ENCODE measurements around the gene METTL9. TPM values are rescaled to one million over a fixed set of nuclear protein-coding genes. Genes with fewer than 3 reads are reported as not detected.
"Not testable (repeated sequence)": the region's sequence is repeated elsewhere in the genome, so short reads cannot be mapped to it uniquely, and the experiment has no call there.

The METTL9 gene
- polyA plus RNA-seq, 5 donors, result 140 to 201 (median 168) TPM

- DNase-seq, result not testable (repeated sequence)
Observed at GRCh38 chr16:21631951-21632575, 32.7 kb downstream of the METTL9 start.

GRCh38 chr16:21634216-21634615 is 34.8 kb downstream of the METTL9 start:
- DNase-seq, result no peak

- DNase-seq, result not testable (repeated sequence)
Observed at GRCh38 chr16:21635694-21636093, 36.3 kb downstream of the METTL9 start.

- DNase-seq, result no peak
Observed at GRCh38 chr16:21637032-21637968, 37.9 kb downstream of the METTL9 start.

- DNase-seq, result no peak
Observed at GRCh38 chr16:21638573-21638975, 39.2 kb downstream of the METTL9 start.

GRCh38 chr16:21639493-21639892 is 40.1 kb downstream of the METTL9 start:
- DNase-seq, result no peak

- no peak for DNase-seq
Observed at GRCh38 chr16:21641916-21642315, 42.5 kb downstream of the METTL9 start.

- DNase-seq, result no peak
Observed at GRCh38 chr16:21642861-21643260, 43.5 kb downstream of the METTL9 start.

- DNase-seq, result no peak
Observed at GRCh38 chr16:21643785-21644184, 44.4 kb downstream of the METTL9 start.

GRCh38 chr16:21644674-21645073 is 45.3 kb downstream of the METTL9 start:
- no peak for DNase-seq

- DNase-seq, result no peak
Observed at GRCh38 chr16:21645261-21645721, 45.9 kb downstream of the METTL9 start.

GRCh38 chr16:21646091-21646490 is 46.7 kb downstream of the METTL9 start:
- DNase-seq, result no peak

- no peak for DNase-seq
Observed at GRCh38 chr16:21646721-21647561, 47.6 kb downstream of the METTL9 start.

GRCh38 chr16:21647562-21648164 is 48.3 kb downstream of the METTL9 start:
- DNase-seq, result no peak

GRCh38 chr16:21649826-21650406 is 50.5 kb downstream of the METTL9 start:
- not testable (repeated sequence) for DNase-seq

- no peak for DNase-seq
Observed at GRCh38 chr16:21650521-21650920, 51.1 kb downstream of the METTL9 start.

GRCh38 chr16:21651515-21651914 is 52.1 kb downstream of the METTL9 start:
- DNase-seq, result no peak

- no peak for DNase-seq
Observed at GRCh38 chr16:21652453-21652852, 53.1 kb downstream of the METTL9 start, which contains the start of gene IGSF6. IGSF6 (minus strand) TSS chr16:21652608; CDS start chr16:21652598, 10 bp downstream.

GRCh38 chr16:21653571-21653970 is 54.2 kb downstream of the METTL9 start:
- DNase-seq, result no peak

GRCh38 chr16:21654466-21654865 is 55.1 kb downstream of the METTL9 start:
- no peak for DNase-seq

GRCh38 chr16:21654881-21655280 is 55.5 kb downstream of the METTL9 start:
- DNase-seq, result no peak
